Kidney epithelial cell (primary cell): Measurements from ENCODE around the gene GALR2. TPM values are rescaled to one million over a fixed set of nuclear protein-coding genes. Genes with fewer than 3 reads are reported as not detected.

Source experiments
- DNase-seq: peaks from one replicate; pipeline ENCODE4 v3.0.0-alpha.2; 2010; ENCODE audit warnings: low read depth
- H3K27me3 ChIP-seq: 2 replicates; pipeline ENCODE4 v1.6.0; 2011; ENCODE audit warnings: low read length; ENCODE audit not compliant: control insufficient read depth, insufficient read depth
- H3K36me3 ChIP-seq: 2 replicates; pipeline ENCODE4 v1.5.1; 2011; ENCODE audit warnings: low read length; ENCODE audit not compliant: control insufficient read depth, insufficient read depth
- H3K4me3 ChIP-seq: 2 replicates; pipeline ENCODE4 v1.5.1; 2011; ENCODE audit warnings: low read depth, mild to moderate bottlenecking, control low read depth, low read length
- CTCF ChIP-seq: IDR thresholded peaks from 2 replicates; pipeline ENCODE4 v1.5.1; 2011; ENCODE audit warnings: mild to moderate bottlenecking, moderate library complexity, low read length, control low read depth, inconsistent platforms; ENCODE audit not compliant: insufficient read depth, poor library complexity, severe bottlenecking
- total RNA-seq: library from RNA; depleted of rRNA; stranded (reverse); fragments of >200 nt; gene quantifications from 2 replicates; pipeline ENCODE4 v1.2.3, GENCODE V29; 2015

GALR2 gene
- total RNA-seq, 1 donor from 2014 or later: 0.33 TPM

DNA sequence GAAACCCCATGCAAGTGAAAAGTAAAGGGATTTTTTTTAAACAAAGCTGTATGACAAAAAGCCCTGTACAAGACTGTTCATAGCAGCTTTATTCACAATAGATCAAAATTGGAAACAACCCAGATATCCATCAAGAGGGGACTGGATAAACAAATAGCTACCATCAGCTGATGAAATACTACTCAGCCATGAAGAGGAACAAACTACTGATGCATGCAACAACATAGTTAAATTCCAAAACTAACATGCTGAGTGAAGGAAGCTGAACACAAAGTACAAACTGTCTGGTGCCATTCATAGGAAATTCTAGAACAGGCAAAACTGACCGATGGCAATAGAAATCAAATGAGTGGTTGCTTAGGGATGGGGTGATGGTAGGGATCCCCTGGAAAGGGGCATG lies 51.3 kb downstream of the GALR2 start:
- Histone ChIP-seq H3K4me3 (no peak overlapping the region), H3K36me3 (no peaks in the 10 kb centered on the region), H3K27me3 (no peaks in the 10 kb centered on the region)
- DNase-seq: no peak
- TF ChIP-seq CTCF: no peak

Other genes starting within 250 kb of the GALR2 start
- gene UNC13D, start 230.4 kb upstream of the GALR2 start, total RNA-seq: 14.0 and 17.9 TPM in 2 replicates
- gene WBP2, start 219.4 kb upstream of the GALR2 start, total RNA-seq: 93.3 and 105 TPM in 2 replicates
- gene TRIM47, start 196.2 kb upstream of the GALR2 start, total RNA-seq: 56.5 and 75.8 TPM in 2 replicates
- gene TRIM65, start 177.8 kb upstream of the GALR2 start, total RNA-seq: 22.7 and 31.8 TPM in 2 replicates
- 36.5 and 49.4 TPM in 2 replicates for gene MRPL38, start 169.9 kb upstream of the GALR2 start, total RNA-seq
- gene FBF1, start 133.7 kb upstream of the GALR2 start, total RNA-seq: 3.8 and 7.3 TPM in 2 replicates
- gene ACOX1, start 95.6 kb upstream of the GALR2 start, total RNA-seq: 40.1 and 41.1 TPM in 2 replicates
- 28.9 and 42.0 TPM in 2 replicates for gene TEN1, start 95.5 kb upstream of the GALR2 start, total RNA-seq
- gene CDK3, start 73.9 kb upstream of the GALR2 start, total RNA-seq: 7.4 and 11.5 TPM in 2 replicates
- 8.5 and 8.8 TPM in 2 replicates for gene EVPL, start 47.5 kb upstream of the GALR2 start, total RNA-seq
- 45.7 and 53.2 TPM in 2 replicates for gene SRP68, start 2.3 kb upstream of the GALR2 start, total RNA-seq
- not detected in 2 replicates for gene ZACN, start 4.4 kb downstream of the GALR2 start, total RNA-seq
- 80.1 and 88.9 TPM in 2 replicates for gene EXOC7, start 29.0 kb downstream of the GALR2 start, total RNA-seq
- gene FOXJ1, start 66.5 kb downstream of the GALR2 start, total RNA-seq: 2.3 and 3.0 TPM in 2 replicates
- gene RNF157, start 165.7 kb downstream of the GALR2 start, total RNA-seq: 6.0 and 7.5 TPM in 2 replicates
- gene UBALD2, start 190.6 kb downstream of the GALR2 start, total RNA-seq: 28.5 and 33.8 TPM in 2 replicates
- 3.3 and 6.0 TPM in 2 replicates for gene QRICH2, start 233.5 kb downstream of the GALR2 start, total RNA-seq